ENCODE data around the gene PDS5B.

GRCh38 chr13:32661685-32662084, 75.4 kb downstream of the PDS5B start:
- TF ChIP-seq CTCF (conservative IDR thresholded peaks at IDR 0.05; ENCODE audit: low read depth in 2 of 2) (no peak), EZH2phosphoT487 (IDR thresholded peaks at IDR 0.05; ENCODE audit: unreplicated experiment) (no peak)

All from GM23338 (cell line).